ENCODE measurements around the gene ASPA. TPM values are rescaled to one million over a fixed set of nuclear protein-coding genes. Genes with fewer than 3 reads are reported as not detected.
"Not testable (repeated sequence)": the region's sequence is repeated elsewhere in the genome, so short reads cannot be mapped to it uniquely, and the experiment has no call there.

ASPA gene
- total RNA-seq (2014; rRNA removed; shearing (Covaris generic)): not detected in 2 replicates

- peak; percentile 6 for DNase-seq (ENCODE audit: low read depth)
Observed at GRCh38 chr17:3475812-3476610, at the start of gene ASPA. TSS of gene ASPA (plus strand) at chr17:3475997. CDS start at chr17:3476160, 163 bp downstream.

- DNase-seq (ENCODE audit: low read depth): peak; percentile 11
Observed at GRCh38 chr17:3433215-3433614, 42.6 kb upstream of the ASPA start.

GRCh38 chr17:3433741-3434140, 42.1 kb upstream of the ASPA start, which contains the start of gene OR1E2:
TSS of gene OR1E2 (minus strand) at chr17:3433841. CDS start at chr17:3433841, 0 bp downstream.
- no peak for DNase-seq (ENCODE audit: low read depth)

GRCh38 chr17:3438368-3438767, 37.4 kb upstream of the ASPA start:
- DNase-seq (ENCODE audit: low read depth): no peak

GRCh38 chr17:3440451-3440850, 35.3 kb upstream of the ASPA start:
- no peak for DNase-seq (ENCODE audit: low read depth)

- DNase-seq (ENCODE audit: low read depth): peak; percentile 28
Observed at GRCh38 chr17:3447625-3448024, 28.2 kb upstream of the ASPA start.

GRCh38 chr17:3448059-3448665, 27.6 kb upstream of the ASPA start:
- DNase-seq (ENCODE audit: low read depth): no peak

- DNase-seq (ENCODE audit: low read depth): not testable (repeated sequence)
Observed at GRCh38 chr17:3466355-3466754, 9.4 kb upstream of the ASPA start.

GRCh38 chr17:3469529-3469928, 6.3 kb upstream of the ASPA start:
- no peak for DNase-seq (ENCODE audit: low read depth)

- no peak for DNase-seq (ENCODE audit: low read depth)
Observed at GRCh38 chr17:3471599-3471998, 4.2 kb upstream of the ASPA start, which contains the start of gene SPATA22. TSS of gene SPATA22 (minus strand) at chr17:3471819. CDS start at chr17:3469325, 2,494 bp downstream.

GRCh38 chr17:3472137-3472536, 3.7 kb upstream of the ASPA start:
- DNase-seq (ENCODE audit: low read depth): no peak

GRCh38 chr17:3474212-3474611, 1.6 kb upstream of the ASPA start:
- DNase-seq (ENCODE audit: low read depth): no peak

- DNase-seq (ENCODE audit: low read depth): no peak
Observed at GRCh38 chr17:3475251-3475685, 529 bp upstream of the ASPA start.

GRCh38 chr17:3479988-3480387, 4.2 kb downstream of the ASPA start:
- no peak for DNase-seq (ENCODE audit: low read depth)

GRCh38 chr17:3482852-3483251, 7.1 kb downstream of the ASPA start:
- DNase-seq (ENCODE audit: low read depth): no peak

- no peak for DNase-seq (ENCODE audit: low read depth)
Observed at GRCh38 chr17:3485481-3486068, 9.8 kb downstream of the ASPA start.

- no peak for DNase-seq (ENCODE audit: low read depth)
Observed at GRCh38 chr17:3497101-3497500, 21.3 kb downstream of the ASPA start.

GRCh38 chr17:3501344-3501743, 25.5 kb downstream of the ASPA start:
- DNase-seq (ENCODE audit: low read depth): no peak

- DNase-seq (ENCODE audit: low read depth): no peak
Observed at GRCh38 chr17:3502466-3502865, 26.7 kb downstream of the ASPA start.

- no peak for DNase-seq (ENCODE audit: low read depth)
Observed at GRCh38 chr17:3503285-3503684, 27.5 kb downstream of the ASPA start.

GRCh38 chr17:3505008-3505407, 29.2 kb downstream of the ASPA start:
- no peak for DNase-seq (ENCODE audit: low read depth)

- DNase-seq (ENCODE audit: low read depth): no peak
Observed at GRCh38 chr17:3506054-3506453, 30.3 kb downstream of the ASPA start.

GRCh38 chr17:3507071-3507470, 31.3 kb downstream of the ASPA start:
- no peak for DNase-seq (ENCODE audit: low read depth)
